ENCODE results near the gene FYCO1.
A peak's percentile ranks its signal among the peaks of the same experiment; 100 is the strongest.

FYCO1 gene

DNA sequence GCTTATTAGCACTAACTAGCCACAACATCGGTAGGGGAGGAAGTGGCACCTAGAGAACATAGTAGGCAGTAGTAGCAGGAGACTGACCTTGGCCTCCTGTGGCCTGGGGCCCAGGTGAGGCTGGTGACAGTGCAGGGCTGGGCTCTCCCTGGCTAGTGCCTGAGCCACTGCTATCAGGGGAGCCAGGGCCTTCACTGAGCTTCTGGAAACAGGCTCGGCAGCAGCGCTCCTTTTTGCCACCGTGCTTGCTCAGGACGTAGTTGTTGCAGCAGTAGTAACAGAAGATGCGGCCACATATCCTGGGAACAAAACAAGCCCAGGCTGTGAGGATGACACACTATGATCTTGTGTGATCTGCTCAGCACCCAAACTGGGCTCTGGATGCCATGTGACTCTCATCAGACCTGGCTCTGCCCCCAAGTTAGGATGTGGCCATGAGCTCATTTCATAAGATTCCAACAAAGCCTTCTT is 37.3 kb downstream of the FYCO1 start:
- no peak for DNase-seq

- peak; percentile 3 for DNase-seq
These were observed 38.0 kb downstream of the FYCO1 start for GRCh38 chr3:45957586-45957985.

- no peak for DNase-seq
These were observed 39.9 kb downstream of the FYCO1 start for GRCh38 chr3:45955706-45956105.

DNA sequence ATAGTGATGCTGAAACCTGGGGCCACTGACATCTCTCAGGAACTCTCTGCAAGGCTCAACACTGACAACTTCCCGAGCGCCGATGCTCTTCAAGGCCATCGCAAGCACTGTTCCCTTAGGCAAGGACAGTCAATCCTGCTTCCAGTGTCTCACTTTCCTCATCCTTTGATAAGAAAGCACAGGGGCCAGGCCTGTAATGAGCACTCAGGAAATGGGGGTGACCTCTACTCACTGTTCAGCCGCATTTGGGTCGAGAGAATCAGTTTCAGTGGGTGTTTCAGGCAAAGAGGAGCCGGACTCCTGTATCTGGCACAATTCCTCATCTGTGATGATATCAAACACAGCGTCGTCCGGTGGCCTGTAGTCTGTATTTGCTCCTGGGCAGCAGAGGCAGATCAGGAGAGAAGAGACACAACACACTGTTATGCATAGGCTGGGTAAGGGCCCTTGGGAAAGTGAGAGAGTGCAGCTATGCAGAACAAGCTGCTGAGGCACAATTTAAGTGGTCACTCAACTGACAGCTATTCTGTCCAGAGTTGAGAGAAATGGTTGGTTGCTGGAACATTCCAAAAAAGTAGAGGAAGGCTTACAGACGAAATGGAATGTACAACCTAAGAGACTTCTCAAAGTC is 40.5 kb downstream of the FYCO1 start:
- DNase-seq, result no peak

DNA sequence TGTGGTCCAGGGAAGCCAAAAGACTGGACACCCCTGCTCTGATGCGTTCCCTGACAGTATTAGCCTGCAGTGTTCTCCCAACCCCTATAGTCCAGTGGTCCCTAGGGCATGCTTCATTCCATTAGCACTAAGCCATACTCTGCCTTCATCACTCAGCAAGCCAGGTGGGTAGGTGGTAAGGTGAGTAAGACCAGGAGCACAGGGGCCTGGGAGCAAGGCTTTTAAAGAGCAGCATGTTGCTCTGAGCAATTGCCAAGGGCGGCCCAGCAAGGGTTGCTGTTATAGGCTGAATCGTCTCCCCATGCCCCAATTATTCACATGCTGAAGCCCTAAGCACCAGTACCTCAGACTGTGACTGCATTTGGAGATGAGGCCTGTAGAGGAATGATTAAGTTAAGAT is 41.3 kb downstream of the FYCO1 start:
- DNase-seq, result no peak

GRCh38 chr3:45953536-45953935 is 42.1 kb downstream of the FYCO1 start:
- no peak for DNase-seq

GRCh38 chr3:45952456-45952855 is 43.2 kb downstream of the FYCO1 start:
- DNase-seq, result no peak

DNA sequence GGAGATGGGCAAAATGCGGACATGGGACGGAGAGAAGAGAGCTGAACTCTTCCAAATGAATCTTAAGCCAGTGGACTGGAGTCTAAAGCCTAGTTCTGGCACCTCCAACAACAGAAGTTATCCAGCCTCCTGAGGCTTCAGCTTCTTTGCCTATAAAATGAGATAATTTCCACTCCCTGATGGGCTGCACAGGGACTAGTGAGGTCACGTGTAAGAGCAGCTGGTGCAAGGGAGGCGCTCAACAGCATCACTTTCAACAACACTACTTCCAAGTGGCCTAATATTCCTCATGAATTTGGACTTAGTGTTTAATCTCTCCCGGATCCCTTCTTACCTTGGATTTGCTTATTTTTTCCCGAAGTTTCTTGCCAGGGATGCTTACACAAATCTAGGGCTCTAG is 43.7 kb downstream of the FYCO1 start:
- no peak for DNase-seq

- DNase-seq, result no peak
These were observed 44.7 kb downstream of the FYCO1 start for GRCh38 chr3:45950686-45951600.

- no peak for DNase-seq
These were observed 45.5 kb downstream of the FYCO1 start for GRCh38 chr3:45950131-45950530.

GRCh38 chr3:45949432-45949831 is 46.2 kb downstream of the FYCO1 start:
- DNase-seq, result no peak

- no peak for DNase-seq
These were observed 46.7 kb downstream of the FYCO1 start for GRCh38 chr3:45948881-45949280.

DNA sequence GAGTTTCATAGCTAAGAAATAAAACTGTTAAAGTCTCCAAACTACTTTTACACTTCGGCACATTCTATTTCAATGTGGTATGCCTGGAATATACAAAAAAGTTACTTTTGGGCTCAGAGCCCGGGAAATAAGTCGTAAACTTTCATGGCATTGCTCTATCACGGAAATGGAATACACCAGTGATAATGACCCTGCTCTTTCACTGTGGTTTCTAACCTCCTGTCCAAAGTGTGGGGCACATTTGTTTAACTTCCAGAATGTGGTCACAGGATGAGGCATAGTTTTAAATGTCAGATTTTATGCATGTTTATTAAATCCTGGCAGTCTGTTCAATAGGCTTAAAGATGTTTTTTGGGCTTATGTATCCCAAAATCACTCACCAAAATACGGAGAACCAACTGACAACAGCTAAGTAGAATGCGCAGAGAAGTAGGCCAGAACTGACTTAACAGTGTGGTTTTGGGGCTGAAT is 47.3 kb downstream of the FYCO1 start:
- DNase-seq, result no peak

- DNase-seq, result no peak
These were observed 48.3 kb downstream of the FYCO1 start for GRCh38 chr3:45947361-45947760.

DNA sequence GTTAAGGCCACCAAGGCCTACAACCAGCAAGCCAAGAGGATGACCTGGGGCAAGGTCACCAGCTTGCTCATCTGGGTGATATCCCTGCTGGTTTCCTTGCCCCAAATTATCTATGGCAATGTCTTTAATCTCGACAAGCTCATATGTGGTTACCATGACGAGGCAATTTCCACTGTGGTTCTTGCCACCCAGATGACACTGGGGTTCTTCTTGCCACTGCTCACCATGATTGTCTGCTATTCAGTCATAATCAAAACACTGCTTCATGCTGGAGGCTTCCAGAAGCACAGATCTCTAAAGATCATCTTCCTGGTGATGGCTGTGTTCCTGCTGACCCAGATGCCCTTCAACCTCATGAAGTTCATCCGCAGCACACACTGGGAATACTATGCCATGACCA is 48.7 kb downstream of the FYCO1 start:
- DNase-seq, result no peak

DNA sequence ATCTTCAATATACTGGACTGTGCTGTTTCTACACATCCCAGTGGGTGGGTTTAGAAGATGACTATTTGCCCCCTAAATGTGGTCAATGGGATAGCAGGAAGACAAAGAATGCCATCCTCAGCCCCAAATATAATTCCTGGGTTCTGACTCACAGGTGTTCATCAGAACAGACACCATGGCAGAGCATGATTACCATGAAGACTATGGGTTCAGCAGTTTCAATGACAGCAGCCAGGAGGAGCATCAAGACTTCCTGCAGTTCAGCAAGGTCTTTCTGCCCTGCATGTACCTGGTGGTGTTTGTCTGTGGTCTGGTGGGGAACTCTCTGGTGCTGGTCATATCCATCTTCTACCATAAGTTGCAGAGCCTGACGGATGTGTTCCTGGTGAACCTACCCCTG is 49.3 kb downstream of the FYCO1 start:
- DNase-seq, result no peak

DNA sequence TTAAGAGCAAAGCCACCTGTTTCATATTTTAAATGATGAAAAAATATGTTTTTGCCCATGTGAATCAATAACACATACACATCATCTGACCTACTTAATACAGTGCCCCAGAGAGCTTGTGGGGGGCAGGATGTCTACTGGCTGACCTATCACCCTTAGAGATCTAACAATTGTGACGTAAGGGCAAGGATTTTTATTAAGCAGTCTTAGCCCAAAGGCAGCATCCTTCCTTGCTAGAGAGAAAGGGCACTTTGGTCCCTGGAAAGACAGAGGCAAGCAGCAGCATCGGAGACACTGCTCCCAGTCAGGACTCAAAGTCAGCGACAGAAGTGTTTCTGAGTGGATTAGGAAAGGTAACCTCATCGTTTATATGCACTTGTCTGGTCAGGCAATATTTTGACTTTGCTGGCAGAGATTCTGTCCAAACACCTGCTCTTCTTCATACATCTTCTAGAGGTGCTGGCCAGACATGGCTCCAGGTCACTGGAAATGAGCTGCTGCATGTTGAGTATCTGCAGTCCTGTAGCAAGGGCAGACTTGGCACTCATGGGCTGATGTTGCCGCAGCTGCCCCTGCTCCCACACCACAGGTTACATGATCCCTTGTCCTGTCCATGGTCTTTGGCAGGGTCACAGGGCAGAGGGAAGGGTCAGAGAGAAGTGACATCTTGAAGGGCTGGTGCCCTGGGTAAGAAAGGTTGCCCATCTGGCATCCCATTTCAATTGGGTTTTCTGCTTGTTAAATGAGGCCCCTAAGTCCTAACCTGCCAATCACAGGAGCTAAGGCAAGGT is 50.6 kb downstream of the FYCO1 start:
- DNase-seq, result no peak

DNA sequence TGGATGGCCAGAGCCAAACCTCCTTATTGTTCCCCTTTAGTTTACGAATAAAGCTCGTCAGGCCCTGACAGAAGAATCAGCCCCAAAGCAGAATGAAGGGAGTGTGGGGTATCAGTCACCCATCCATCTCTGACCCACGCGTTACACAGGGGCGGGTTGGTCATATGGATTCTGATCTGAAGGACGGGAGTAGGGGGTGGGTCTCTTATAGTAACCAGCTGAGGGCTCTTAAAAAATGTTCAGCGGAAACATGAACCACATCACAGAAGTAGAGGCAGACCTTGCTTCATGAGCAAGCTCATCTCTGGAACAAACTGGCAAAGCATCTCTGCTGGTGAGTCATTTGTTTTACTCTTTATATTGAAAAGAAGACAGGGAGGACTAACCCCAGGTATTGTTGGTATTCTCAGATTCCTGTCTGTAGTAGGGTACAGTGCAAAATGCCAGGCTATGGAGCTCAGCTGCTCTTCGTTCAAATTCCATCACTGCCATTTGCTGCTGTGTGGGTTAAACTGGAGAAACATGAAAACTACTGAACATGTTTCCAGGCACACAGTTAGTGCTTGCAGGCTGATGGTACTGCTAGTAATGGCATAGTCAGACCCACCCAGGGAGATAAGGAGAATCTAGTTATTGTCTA is 52.3 kb downstream of the FYCO1 start, which contains the start of gene CXCR6:
Gene CXCR6 (plus strand): TSS at position 258 of the 640 bp plus-strand sequence. CDS start 3,018 bp downstream, outside the sequence.
- no peak for DNase-seq

GRCh38 chr3:45942051-45942825 is 53.4 kb downstream of the FYCO1 start:
- DNase-seq, result no peak

GRCh38 chr3:45940781-45941365 is 54.8 kb downstream of the FYCO1 start:
- DNase-seq, result no peak

GRCh38 chr3:45940004-45940780 is 55.4 kb downstream of the FYCO1 start:
- DNase-seq, result peak; percentile 50

Measured in DMS79 treated with DMSO at 0.1 percent for 48 hours (cell line).